ENCODE results near the gene EDN3.

The EDN3 gene

DNA sequence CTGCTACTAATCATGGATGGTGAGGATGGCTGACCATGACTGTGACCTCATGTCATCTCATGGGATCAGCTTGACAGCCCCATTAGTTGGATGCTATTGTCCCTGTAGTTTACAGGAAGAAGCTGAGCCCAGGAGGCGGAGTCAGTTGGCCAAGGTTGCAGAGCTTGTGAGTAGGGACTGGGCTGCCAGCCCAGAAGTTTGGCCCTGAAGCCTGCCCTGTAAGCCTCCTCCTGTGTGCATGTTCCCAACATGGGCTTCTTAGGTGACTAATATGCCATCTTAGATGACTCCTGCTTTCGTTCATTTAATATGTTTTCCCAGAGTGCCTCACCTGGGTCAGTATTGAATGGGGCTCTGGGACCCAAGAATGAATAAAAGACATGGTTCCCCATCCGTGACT is 6.9 kb downstream of the EDN3 start:
- no peak overlapping the region for H3K27ac ChIP-seq (ENCODE audit: low read length)
- H3K27me3 ChIP-seq (ENCODE audit: low read depth, low read length), result peaks cover 77% of the 10 kb centered on the region
- no peaks in the 10 kb centered on the region for H3K9me3 ChIP-seq (ENCODE audit: insufficient read depth, low read length)
- no peak overlapping the region for H3K4me2 ChIP-seq (ENCODE audit: low read length)
- H3K4me1 ChIP-seq (ENCODE audit: low read length), result no peaks in the 10 kb centered on the region
- no peak for TF ChIP-seq EZH2phosphoT487 (IDR thresholded peaks at IDR 0.05; ENCODE audit: low read depth)
- TF ChIP-seq CTCF (IDR thresholded peaks at IDR 0.05; ENCODE audit: low read depth, low read length), result no peak
- H3K79me2 ChIP-seq (ENCODE audit: low read length), result no peaks in the 10 kb centered on the region
- no peak overlapping the region for H2AFZ ChIP-seq (ENCODE audit: low read depth, low read length)
- H3K9ac ChIP-seq (ENCODE audit: low read length), result no peak overlapping the region
- H3K4me3 ChIP-seq (ENCODE audit: low read length), result no peak overlapping the region
- no peaks in the 10 kb centered on the region for H4K20me1 ChIP-seq (ENCODE audit: insufficient read depth, low read length)
- no peaks in the 10 kb centered on the region for H3K36me3 ChIP-seq (replicated peaks; ENCODE audit: low read depth, low read length)

GRCh38 chr20:59308493-59309201 is 8.2 kb downstream of the EDN3 start:
- H3K79me2 ChIP-seq (ENCODE audit: low read length), result no peaks in the 10 kb centered on the region
- no peak overlapping the region for H3K4me3 ChIP-seq (ENCODE audit: low read length)
- no peak overlapping the region for H3K9ac ChIP-seq (ENCODE audit: low read length)
- no peaks in the 10 kb centered on the region for H3K9me3 ChIP-seq (ENCODE audit: insufficient read depth, low read length)
- peaks cover 75% of the 10 kb centered on the region for H3K27me3 ChIP-seq (ENCODE audit: low read depth, low read length)
- H3K4me1 ChIP-seq (ENCODE audit: low read length), result no peaks in the 10 kb centered on the region
- H3K27ac ChIP-seq (ENCODE audit: low read length), result no peak overlapping the region
- TF ChIP-seq EZH2phosphoT487 (IDR thresholded peaks at IDR 0.05; ENCODE audit: low read depth) (no peak), CTCF (IDR thresholded peaks at IDR 0.05; ENCODE audit: low read depth, low read length) (no peak)
- no peak overlapping the region for H3K4me2 ChIP-seq (ENCODE audit: low read length)
- H4K20me1 ChIP-seq (ENCODE audit: insufficient read depth, low read length), result no peaks in the 10 kb centered on the region
- H2AFZ ChIP-seq (ENCODE audit: low read depth, low read length), result no peak overlapping the region
- no peaks in the 10 kb centered on the region for H3K36me3 ChIP-seq (replicated peaks; ENCODE audit: low read depth, low read length)

DNA sequence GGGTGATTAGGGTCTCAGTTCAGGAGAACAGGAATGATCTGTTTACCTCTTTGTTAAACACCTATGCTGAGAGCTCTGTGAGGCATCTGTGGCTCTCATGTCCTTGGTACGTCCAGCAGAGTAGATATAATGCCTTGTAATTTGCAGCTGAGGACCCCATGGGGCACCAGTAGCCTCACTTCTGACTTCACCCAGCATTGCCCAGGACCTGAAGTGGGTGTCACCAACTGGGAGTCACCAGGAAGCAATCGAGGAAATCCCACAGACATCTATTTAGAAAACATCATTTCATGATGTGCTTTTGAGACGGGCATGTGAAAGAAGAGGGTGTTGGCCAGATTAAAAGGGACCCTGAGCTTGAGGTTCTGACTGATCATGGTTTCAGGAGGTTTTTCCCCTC is 8.8 kb downstream of the EDN3 start:
- Histone ChIP-seq H2AFZ (ENCODE audit: low read depth, low read length) (no peak overlapping the region), H3K9ac (ENCODE audit: low read length) (no peak overlapping the region), H4K20me1 (ENCODE audit: insufficient read depth, low read length) (no peaks in the 10 kb centered on the region), H3K79me2 (ENCODE audit: low read length) (no peaks in the 10 kb centered on the region), H3K4me3 (ENCODE audit: low read length) (no peak overlapping the region), H3K27me3 (ENCODE audit: low read depth, low read length) (peaks cover 75% of the 10 kb centered on the region), H3K4me1 (ENCODE audit: low read length) (no peaks in the 10 kb centered on the region), H3K27ac (ENCODE audit: low read length) (no peak overlapping the region), H3K4me2 (ENCODE audit: low read length) (no peak overlapping the region), H3K36me3 (replicated peaks; ENCODE audit: low read depth, low read length) (no peaks in the 10 kb centered on the region), H3K9me3 (ENCODE audit: insufficient read depth, low read length) (no peaks in the 10 kb centered on the region)
- TF ChIP-seq CTCF (IDR thresholded peaks at IDR 0.05; ENCODE audit: low read depth, low read length), result no peak
- no peak for TF ChIP-seq EZH2phosphoT487 (IDR thresholded peaks at IDR 0.05; ENCODE audit: low read depth)

DNA sequence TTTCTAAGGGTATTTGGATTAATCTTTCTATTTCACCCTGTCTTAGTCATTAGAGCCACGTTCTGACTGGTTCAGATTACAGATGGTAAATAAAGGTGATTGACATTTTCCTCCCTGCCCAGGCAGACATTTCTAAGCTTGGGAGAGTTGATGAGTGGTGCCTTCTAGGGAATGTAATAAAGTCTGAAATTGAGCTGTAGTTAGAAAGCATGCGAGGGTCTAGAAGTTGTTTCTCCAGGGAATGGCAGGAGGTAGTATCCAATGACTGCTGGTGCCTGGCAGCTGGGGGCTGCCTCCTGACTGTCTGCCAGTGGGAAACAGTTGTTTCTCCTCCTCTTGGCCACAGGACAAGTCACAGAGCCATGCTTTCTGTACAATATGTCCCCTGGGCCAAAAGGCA is 14.6 kb downstream of the EDN3 start:
- TF ChIP-seq EZH2phosphoT487 (IDR thresholded peaks at IDR 0.05; ENCODE audit: low read depth), result no peak
- TF ChIP-seq CTCF (IDR thresholded peaks at IDR 0.05; ENCODE audit: low read depth, low read length), result no peak
- H3K9ac ChIP-seq (ENCODE audit: low read length), result no peak overlapping the region
- no peaks in the 10 kb centered on the region for H4K20me1 ChIP-seq (ENCODE audit: insufficient read depth, low read length)
- H2AFZ ChIP-seq (ENCODE audit: low read depth, low read length), result no peak overlapping the region
- no peak overlapping the region for H3K4me2 ChIP-seq (ENCODE audit: low read length)
- no peak overlapping the region for H3K27ac ChIP-seq (ENCODE audit: low read length)
- no peaks in the 10 kb centered on the region for H3K9me3 ChIP-seq (ENCODE audit: insufficient read depth, low read length)
- peaks cover 78% of the 10 kb centered on the region for H3K27me3 ChIP-seq (ENCODE audit: low read depth, low read length)
- no peak overlapping the region for H3K4me3 ChIP-seq (ENCODE audit: low read length)
- H3K79me2 ChIP-seq (ENCODE audit: low read length), result no peaks in the 10 kb centered on the region
- no peaks in the 10 kb centered on the region for H3K36me3 ChIP-seq (replicated peaks; ENCODE audit: low read depth, low read length)
- no peaks in the 10 kb centered on the region for H3K4me1 ChIP-seq (ENCODE audit: low read length)

Data from OCI-LY3 (cell line).